HG03066 (cell line): ENCODE data around the gene ACP4.
"Not testable (repeated sequence)": the region's sequence is repeated elsewhere in the genome, so short reads cannot be mapped to it uniquely, and the experiment has no call there.

Source experiments
- ATAC-seq: cut with Tn5 transposase; IDR thresholded peaks from one replicate; pipeline ENCODE4 v1.9.1; 2021; ENCODE audit warnings: low read depth; ENCODE audit not compliant: unreplicated experiment

ACP4 gene

GRCh38 chr19:50773454-50773853 is 16.8 kb upstream of the ACP4 start:
- not testable (repeated sequence) for ATAC-seq

GRCh38 chr19:50776131-50776530 is 14.1 kb upstream of the ACP4 start:
- ATAC-seq = no peak

DNA sequence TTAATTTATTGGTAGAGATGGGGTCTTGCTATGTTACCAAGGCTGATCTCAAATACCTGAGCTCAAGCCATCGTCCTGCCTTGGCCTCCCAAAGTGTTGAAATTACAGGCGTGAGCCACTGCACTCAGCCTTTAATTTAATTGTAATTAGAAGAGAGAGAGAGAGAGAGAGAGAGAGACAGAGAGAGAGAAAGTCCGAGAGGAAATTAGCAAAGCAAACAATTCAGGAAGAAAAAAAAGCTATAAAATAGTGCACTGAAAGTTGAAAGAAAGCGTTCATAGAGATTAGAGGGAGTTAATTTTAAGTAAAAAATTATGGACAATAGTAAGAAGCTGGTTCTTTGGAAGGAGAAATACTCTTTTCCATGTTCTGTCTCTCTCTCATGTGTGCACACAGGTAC is 13.0 kb upstream of the ACP4 start:
- no peak for ATAC-seq

- ATAC-seq = no peak
Measured at GRCh38 chr19:50777830-50778303, 12.3 kb upstream of the ACP4 start.

GRCh38 chr19:50778906-50779430 is 11.2 kb upstream of the ACP4 start:
- no peak for ATAC-seq

GRCh38 chr19:50779504-50780457 is 10.4 kb upstream of the ACP4 start:
- ATAC-seq = no peak

DNA sequence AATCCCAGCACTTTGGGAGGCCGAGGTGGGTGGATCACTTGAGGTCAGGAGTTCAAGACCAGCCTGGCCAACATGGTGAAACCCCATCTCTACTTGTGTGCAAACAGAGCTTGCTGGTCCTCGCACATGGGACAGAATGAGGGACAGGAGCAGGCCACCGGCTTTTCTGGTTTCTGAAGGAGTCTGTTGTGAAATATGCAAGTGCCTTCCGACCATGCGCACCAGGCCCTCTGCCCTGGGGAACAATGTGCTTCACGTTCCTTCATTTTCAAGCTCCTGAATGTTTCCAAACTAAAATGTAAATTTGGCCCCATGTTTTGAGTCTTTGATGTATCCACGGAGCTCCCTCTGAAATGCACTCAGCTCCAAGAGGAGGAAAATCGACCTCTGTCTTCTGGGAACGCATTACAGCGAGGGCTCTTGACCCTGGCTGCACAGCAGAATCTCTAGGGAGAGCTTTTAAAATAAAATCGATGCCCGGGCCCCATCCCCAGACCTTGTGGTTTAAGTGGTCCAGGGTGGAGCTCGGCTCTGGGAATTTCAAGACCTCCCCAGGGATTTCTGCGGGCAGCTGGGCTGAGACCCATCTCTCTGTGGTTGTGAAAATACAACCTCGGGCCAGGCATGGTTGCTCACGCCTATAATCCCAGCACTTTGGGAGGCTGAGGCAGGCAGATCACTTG is 9.3 kb upstream of the ACP4 start:
- ATAC-seq = no peak

- not testable (repeated sequence) for ATAC-seq
Measured at GRCh38 chr19:50783848-50784152, 6.4 kb upstream of the ACP4 start.

GRCh38 chr19:50784710-50785109 is 5.5 kb upstream of the ACP4 start:
- no peak for ATAC-seq

- ATAC-seq = no peak
Measured at GRCh38 chr19:50785329-50785728, 4.9 kb upstream of the ACP4 start.

DNA sequence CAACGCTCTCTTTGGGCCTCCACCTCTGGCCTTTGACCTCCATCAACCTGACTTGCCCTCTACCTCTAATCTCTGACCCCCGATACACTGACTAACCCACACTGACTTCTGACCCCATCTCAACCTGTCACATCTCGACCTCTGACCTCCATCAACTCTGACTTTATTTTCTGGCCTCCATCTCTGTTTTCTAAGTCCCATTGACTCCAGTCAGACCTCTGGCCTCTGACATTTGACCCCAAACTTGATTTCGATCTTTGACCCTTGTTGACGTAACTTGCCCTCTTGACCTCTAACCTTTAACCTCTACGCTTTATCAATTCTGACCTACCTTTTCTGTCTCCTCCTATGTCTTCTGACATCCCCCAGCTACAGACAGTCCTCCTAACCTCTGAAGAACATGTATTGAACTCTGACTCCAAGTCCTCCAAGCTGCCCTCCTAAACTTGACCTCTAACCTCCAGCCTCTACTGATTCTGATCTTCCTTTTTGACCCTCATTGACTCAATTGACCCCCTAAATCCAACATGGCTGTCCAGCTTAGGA is 780 bp downstream of the ACP4 start:
- no peak for ATAC-seq

DNA sequence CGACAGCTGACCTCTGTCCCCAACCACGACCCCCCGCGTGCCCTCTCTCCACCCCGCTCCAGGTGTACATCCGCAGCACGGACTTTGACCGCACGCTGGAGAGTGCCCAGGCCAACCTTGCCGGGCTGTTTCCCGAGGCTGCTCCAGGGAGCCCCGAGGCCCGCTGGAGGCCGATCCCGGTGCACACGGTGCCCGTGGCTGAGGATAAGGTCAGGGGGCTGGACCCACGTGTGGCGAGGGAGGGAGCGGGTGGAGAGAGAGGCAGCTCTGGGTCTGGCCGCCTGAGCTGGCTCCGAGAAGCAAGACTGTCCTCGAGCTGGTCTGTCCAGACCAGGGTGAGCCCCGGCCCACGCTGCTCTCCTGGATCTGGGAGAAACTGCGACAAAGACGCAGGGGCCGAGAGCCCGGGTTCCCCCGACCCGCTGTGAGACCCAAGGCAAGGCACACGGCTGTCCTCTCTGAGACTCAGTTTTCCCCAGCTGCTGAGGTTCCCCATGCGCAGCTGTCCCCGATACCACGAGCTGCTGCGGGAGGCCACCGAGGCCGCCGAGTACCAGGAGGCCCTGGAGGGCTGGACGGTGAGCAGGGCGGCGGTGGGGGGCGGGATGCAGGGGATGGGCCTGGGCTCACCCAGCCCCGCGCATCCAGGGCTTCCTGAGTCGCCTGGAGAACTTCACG is 1.5 kb downstream of the ACP4 start:
- ATAC-seq = no peak

- ATAC-seq = no peak
Measured at GRCh38 chr19:50792272-50793250, 2.3 kb downstream of the ACP4 start.

DNA sequence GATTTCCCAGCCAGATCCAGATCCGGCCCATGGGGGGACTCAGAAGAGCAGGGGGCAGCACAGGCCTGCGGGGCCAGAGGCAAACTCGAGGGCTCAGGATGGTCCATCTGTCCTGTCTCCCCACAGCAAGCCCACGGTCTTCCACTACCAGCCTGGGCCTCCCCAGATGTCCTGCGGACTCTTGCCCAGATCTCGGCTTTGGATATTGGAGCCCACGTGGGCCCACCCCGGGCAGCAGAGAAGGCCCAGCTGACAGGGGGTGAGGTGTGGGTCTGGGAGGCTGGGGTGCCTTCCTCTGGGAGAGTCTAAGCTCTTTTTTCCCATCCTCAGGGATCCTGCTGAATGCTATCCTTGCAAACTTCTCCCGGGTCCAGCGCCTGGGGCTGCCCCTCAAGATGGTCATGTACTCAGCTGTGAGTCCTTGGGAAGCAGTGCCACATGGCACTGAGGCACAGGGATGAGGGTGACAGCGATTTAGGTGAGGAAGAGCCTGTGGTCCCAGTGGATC is 3.4 kb downstream of the ACP4 start:
- no peak for ATAC-seq

GRCh38 chr19:50794074-50794875 is 4.1 kb downstream of the ACP4 start:
- ATAC-seq = no peak

- ATAC-seq = no peak
Measured at GRCh38 chr19:50794876-50795663, 4.9 kb downstream of the ACP4 start.

DNA sequence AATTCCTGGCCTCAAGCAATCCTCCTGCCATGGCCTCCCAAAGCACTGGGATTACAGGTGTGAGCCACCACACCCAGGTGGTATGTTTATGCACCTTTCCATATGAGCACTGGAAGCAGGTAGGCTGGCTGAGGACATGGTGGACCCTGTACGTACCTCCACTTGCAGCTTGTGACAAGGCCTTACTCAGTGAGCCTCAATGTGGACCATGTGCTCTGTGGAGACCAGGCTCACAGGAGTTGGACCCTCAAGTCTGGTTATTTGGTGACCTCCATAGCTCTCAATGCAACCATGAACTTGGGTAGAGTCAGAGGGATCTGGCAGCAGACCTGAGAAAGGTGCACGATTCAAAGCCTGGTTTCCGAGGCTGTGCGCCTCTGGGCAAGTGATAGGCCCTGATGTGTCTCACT is 5.5 kb downstream of the ACP4 start:
- ATAC-seq = no peak

- ATAC-seq = no peak
Measured at GRCh38 chr19:50796128-50796633, 6.0 kb downstream of the ACP4 start.
